ENCODE results near the gene CIAO2B. TPM values are rescaled to one million over a fixed set of nuclear protein-coding genes. Genes with fewer than 3 reads are reported as not detected.
"Not testable (repeated sequence)": the region's sequence is repeated elsewhere in the genome, so short reads cannot be mapped to it uniquely, and the experiment has no call there.

CIAO2B gene
- total RNA-seq, 4 donors from 2014 or later: 83.1 to 101 (median 95.5) TPM

GRCh38 chr16:66935314-66936011 is 1.3 kb upstream of the CIAO2B start, which contains the start of gene CES2:
Gene CES2 (plus strand): TSS chr16:66935516. CDS start chr16:66935636, 120 bp downstream.
- H3K9me3 ChIP-seq: no peaks in the 10 kb centered on the region
- H3K27me3 ChIP-seq: no peaks in the 10 kb centered on the region
- H3K4me1 ChIP-seq: peaks cover 37 to 58% (median 48%) of the 10 kb centered on the region in 4 donors
- intact Hi-C loops (cut with DNase I): no loop called here
- H3K27ac ChIP-seq (replicated peaks in 1 of 4): peak within 1 kb of the TSS; percentile 86 to 97 (median 93)
- H3K4me3 ChIP-seq: peak within 1 kb of the TSS; percentile 77 to 99 (median 90)
- WGBS: 31% methylated on average over 23 of the region's 44 CpGs
- H3K36me3 ChIP-seq: peaks cover 11 to 57% (median 44%) of the 10 kb centered on the region in 4 donors
- TF ChIP-seq POLR2A (IDR thresholded peaks at IDR 0.05; ENCODE audit: low read depth): no peak
- TF ChIP-seq EP300 (IDR thresholded peaks at IDR 0.05): no peak
- TF ChIP-seq POLR2AphosphoS5 (IDR thresholded peaks at IDR 0.05): no peak
- no peak for TF ChIP-seq CTCF (IDR thresholded peaks at IDR 0.05)
- no peak for DNase-seq (ENCODE audit: extremely low spot score)

DNA sequence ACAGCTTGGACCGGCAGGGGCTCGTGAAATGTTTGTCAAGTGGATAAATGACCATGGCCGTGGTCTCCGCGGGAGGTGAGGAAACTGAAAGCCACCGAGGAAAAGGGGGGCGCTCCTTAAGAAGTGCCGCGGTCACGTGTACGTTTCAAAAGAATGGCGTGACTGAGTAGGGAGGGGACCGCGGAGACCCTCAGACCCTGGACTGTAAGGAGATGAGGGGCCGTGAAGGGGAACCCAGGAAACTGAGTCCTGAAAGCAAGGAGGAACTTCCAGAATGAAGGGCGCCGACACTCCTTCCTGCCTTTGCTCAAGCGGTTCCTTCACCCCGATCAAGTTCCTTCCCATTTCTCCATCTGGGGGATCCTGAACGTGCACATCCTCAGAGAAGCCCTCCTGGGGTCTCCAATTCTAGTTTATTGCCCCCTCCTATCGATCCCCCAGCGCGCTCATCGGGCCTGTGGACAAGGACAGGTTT is 674 bp upstream of the CIAO2B start:
- Histone ChIP-seq H3K4me3 (peak overlapping the region; percentile 77 to 99 (median 90)), H3K4me1 (peaks cover 37 to 58% (median 48%) of the 10 kb centered on the region in 4 donors), H3K36me3 (peaks cover 5 to 57% (median 38%) of the 10 kb centered on the region in 4 donors), H3K27ac (replicated peaks in 1 of 4) (peak overlapping the region; percentile 86 to 97 (median 93))
- intact Hi-C loops (cut with DNase I); H3K9me3 ChIP-seq; H3K27me3 ChIP-seq; DNase-seq (ENCODE audit: extremely low spot score): not testable (repeated sequence)
- under 1% methylated on average over 24 of the region's 24 CpGs for WGBS

DNA sequence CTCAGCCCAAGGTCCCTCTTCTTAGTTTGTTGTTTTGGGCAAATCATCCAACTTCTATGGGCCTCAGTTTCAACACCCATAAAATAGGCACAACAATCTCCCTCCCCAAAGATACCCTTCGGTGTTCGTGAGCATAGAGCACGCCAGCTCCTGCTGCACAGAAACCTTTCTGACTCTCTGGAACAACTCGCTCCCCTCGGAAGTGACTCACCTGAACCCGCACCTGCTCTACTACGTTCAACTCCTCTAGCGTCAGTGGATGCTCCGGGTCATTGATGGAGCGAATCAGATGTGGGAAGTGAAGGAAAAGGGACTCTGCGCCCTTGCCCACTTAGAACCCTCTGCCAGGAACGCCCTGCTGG is 445 bp downstream of the CIAO2B start:
- no peak for TF ChIP-seq POLR2AphosphoS5 (IDR thresholded peaks at IDR 0.05)
- TF ChIP-seq CTCF (IDR thresholded peaks at IDR 0.05): no peak
- no peak for TF ChIP-seq EP300 (IDR thresholded peaks at IDR 0.05)
- no peak for TF ChIP-seq POLR2A (IDR thresholded peaks at IDR 0.05; ENCODE audit: low read depth)
- H3K27me3 ChIP-seq: no peaks in the 10 kb centered on the region
- intact Hi-C loops (cut with DNase I): no loop called here
- peaks cover 37 to 59% (median 48%) of the 10 kb centered on the region in 4 donors for H3K4me1 ChIP-seq
- no peaks in the 10 kb centered on the region for H3K9me3 ChIP-seq
- H3K4me3 ChIP-seq: peak overlapping the region; percentile 77 to 99 (median 90)
- H3K36me3 ChIP-seq: peaks cover 0 to 48% (median 27%) of the 10 kb centered on the region in 4 donors
- H3K27ac ChIP-seq (replicated peaks in 1 of 4): peak overlapping the region; percentile 86 to 97 (median 93)
- no peak for DNase-seq (ENCODE audit: extremely low spot score)
- WGBS: 7% methylated on average over 10 of the region's 12 CpGs

- Histone ChIP-seq H3K4me1 (peaks cover 39 to 60% (median 52%) of the 10 kb centered on the region in 4 donors), H3K4me3 (no peak overlapping the region), H3K9me3 (no peaks in the 10 kb centered on the region), H3K27ac (replicated peaks in 1 of 4) (no peak overlapping the region), H3K27me3 (no peaks in the 10 kb centered on the region), H3K36me3 (peaks cover 0 to 31% (median 15%) of the 10 kb centered on the region in 4 donors)
- no peak for DNase-seq (ENCODE audit: extremely low spot score)
- intact Hi-C loops (cut with DNase I): no loop called here
- WGBS: 92% methylated on average over 4 of the region's 4 CpGs
- no peak for TF ChIP-seq CTCF (IDR thresholded peaks at IDR 0.05)
- TF ChIP-seq POLR2AphosphoS5 (IDR thresholded peaks at IDR 0.05): no peak
- TF ChIP-seq POLR2A (IDR thresholded peaks at IDR 0.05; ENCODE audit: low read depth): no peak
- no peak for TF ChIP-seq EP300 (IDR thresholded peaks at IDR 0.05)
Measured at GRCh38 chr16:66932076-66932475, 2.1 kb downstream of the CIAO2B start.

GRCh38 chr16:66931665-66932064 is 2.5 kb downstream of the CIAO2B start:
- H3K27ac ChIP-seq (replicated peaks in 1 of 4): no peak overlapping the region
- TF ChIP-seq POLR2A (IDR thresholded peaks at IDR 0.05; ENCODE audit: low read depth) (no peak), EP300 (IDR thresholded peaks at IDR 0.05) (no peak), CTCF (IDR thresholded peaks at IDR 0.05) (no peak), POLR2AphosphoS5 (IDR thresholded peaks at IDR 0.05) (no peak)
- no peak for DNase-seq (ENCODE audit: extremely low spot score)
- no peaks in the 10 kb centered on the region for H3K9me3 ChIP-seq
- no peak overlapping the region for H3K4me3 ChIP-seq
- intact Hi-C loops (cut with DNase I): no loop called here
- H3K36me3 ChIP-seq: peaks cover 0 to 31% (median 15%) of the 10 kb centered on the region in 4 donors
- 92% methylated on average over 2 of the region's 2 CpGs for WGBS
- H3K27me3 ChIP-seq: no peaks in the 10 kb centered on the region
- H3K4me1 ChIP-seq: peaks cover 38 to 60% (median 52%) of the 10 kb centered on the region in 4 donors

All from esophagus muscularis mucosa (tissue), 4 donors.